Stimulated activated CD8-positive, alpha-beta memory T cell treated with anti-CD3 and anti-CD28 coated beads, Interleukin-2, amount 100 ng/mL, for 1 hour (primary cell): ENCODE data around the gene CEACAM20.
"Not testable (repeated sequence)": the region's sequence is repeated elsewhere in the genome, so short reads cannot be mapped to it uniquely, and the experiment has no call there.

Source experiments
- DNase-seq, 2 donors: peaks; one replicate each; pipeline ENCODE4 v3.0.0-alpha.2; 2020; ENCODE audit warnings: low read depth in 2 of 2

CEACAM20 gene

GRCh38 chr19:44476559-44477408 is 52.7 kb downstream of the CEACAM20 start:
- no peak for DNase-seq

GRCh38 chr19:44468730-44469129 is 60.7 kb downstream of the CEACAM20 start:
- DNase-seq: not testable (repeated sequence)

DNA sequence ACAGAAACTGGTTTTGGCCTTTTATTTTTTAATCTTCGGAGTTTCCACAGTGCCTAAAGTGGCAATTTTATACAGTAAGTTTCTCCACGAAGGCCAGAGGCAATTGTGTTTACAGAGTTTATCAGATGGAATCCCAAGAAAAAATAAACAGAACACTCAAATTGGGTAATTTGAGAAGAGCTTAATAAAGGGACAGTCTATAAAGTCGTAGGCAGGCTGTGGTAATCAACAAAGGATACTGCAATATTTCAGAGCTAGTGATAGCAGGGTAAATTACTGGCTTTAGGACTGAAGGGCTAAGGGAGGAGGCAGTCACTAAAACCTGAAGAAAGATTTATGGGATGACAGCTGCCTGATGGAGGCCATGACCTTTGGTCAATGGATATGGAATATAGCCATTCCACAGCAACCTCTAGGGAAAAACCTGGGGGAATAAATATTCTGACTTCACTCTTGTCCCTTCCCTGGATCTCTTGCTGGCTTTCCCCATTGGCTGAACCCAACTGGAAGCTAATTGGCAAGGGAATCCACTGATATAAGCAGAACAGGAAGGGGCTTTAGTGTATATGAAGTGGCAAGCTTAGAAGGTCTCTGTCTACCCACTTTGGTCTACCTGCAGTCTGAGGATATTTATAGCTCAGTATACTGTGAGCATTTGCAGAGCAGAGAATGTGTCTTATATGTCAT is 66.7 kb downstream of the CEACAM20 start:
- DNase-seq: not testable (repeated sequence)
